Fibroblast of pulmonary artery (primary cell): ENCODE results near the gene FUT2.

Experiments used
- DNase-seq: peaks from one replicate; pipeline ENCODE4 v3.0.0-alpha.2; 2010; ENCODE audit warnings: low read depth
- H3K4me3 ChIP-seq: replicated peaks from 2 replicates; pipeline ENCODE4 v1.5.1; 2011; ENCODE audit warnings: low read depth, mild to moderate bottlenecking, control low read depth, low read length, moderate library complexity
- TF ChIP-seq, protein P1 (sequence below): IDR thresholded peaks from 2 replicates; pipeline ENCODE4 v1.5.1; 2011; ENCODE audit warnings: mild to moderate bottlenecking, control low read depth, low read length, inconsistent platforms; ENCODE audit errors: missing control alignments

FUT2 gene

GRCh38 chr19:48702701-48703100, 6.9 kb downstream of the FUT2 start:
- TF ChIP-seq, protein P1, sequence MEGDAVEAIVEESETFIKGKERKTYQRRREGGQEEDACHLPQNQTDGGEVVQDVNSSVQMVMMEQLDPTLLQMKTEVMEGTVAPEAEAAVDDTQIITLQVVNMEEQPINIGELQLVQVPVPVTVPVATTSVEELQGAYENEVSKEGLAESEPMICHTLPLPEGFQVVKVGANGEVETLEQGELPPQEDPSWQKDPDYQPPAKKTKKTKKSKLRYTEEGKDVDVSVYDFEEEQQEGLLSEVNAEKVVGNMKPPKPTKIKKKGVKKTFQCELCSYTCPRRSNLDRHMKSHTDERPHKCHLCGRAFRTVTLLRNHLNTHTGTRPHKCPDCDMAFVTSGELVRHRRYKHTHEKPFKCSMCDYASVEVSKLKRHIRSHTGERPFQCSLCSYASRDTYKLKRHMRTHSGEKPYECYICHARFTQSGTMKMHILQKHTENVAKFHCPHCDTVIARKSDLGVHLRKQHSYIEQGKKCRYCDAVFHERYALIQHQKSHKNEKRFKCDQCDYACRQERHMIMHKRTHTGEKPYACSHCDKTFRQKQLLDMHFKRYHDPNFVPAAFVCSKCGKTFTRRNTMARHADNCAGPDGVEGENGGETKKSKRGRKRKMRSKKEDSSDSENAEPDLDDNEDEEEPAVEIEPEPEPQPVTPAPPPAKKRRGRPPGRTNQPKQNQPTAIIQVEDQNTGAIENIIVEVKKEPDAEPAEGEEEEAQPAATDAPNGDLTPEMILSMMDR: no peak
- no peak for DNase-seq
- no peak overlapping the region for H3K4me3 ChIP-seq

- no peak for DNase-seq
- TF ChIP-seq, protein P1: no peak
- H3K4me3 ChIP-seq: no peak overlapping the region
Measured at GRCh38 chr19:48703316-48703715, 7.5 kb downstream of the FUT2 start.

DNA sequence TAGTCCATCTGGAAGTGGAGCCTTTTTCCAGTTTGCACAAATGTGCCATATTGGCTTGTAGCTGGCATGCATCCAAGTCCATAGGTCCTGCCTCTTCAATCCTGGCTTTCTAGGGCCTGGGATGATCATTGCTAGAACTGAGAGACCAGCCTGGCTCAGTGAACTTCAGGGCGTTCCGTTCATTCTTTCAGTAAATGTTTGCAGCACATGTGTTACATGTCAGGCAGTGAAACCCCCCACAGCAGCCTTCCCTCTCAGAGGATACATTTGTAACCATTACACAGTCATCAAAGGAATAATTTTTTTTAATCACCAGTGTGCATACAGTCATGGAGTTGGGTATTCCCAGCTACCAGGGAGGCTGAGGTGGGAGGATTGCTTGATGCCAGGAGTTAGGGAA, 9.7 kb downstream of the FUT2 start:
- TF ChIP-seq, protein P1: no peak
- DNase-seq: no peak
- no peak overlapping the region for H3K4me3 ChIP-seq

- no peak overlapping the region for H3K4me3 ChIP-seq
- no peak for DNase-seq
- TF ChIP-seq, protein P1: no peak
Measured at GRCh38 chr19:48708471-48708870, 12.7 kb downstream of the FUT2 start.

GRCh38 chr19:48711106-48711662, 15.4 kb downstream of the FUT2 start:
- TF ChIP-seq, protein P1: no peak
- no peak for DNase-seq
- H3K4me3 ChIP-seq: no peak overlapping the region

DNA sequence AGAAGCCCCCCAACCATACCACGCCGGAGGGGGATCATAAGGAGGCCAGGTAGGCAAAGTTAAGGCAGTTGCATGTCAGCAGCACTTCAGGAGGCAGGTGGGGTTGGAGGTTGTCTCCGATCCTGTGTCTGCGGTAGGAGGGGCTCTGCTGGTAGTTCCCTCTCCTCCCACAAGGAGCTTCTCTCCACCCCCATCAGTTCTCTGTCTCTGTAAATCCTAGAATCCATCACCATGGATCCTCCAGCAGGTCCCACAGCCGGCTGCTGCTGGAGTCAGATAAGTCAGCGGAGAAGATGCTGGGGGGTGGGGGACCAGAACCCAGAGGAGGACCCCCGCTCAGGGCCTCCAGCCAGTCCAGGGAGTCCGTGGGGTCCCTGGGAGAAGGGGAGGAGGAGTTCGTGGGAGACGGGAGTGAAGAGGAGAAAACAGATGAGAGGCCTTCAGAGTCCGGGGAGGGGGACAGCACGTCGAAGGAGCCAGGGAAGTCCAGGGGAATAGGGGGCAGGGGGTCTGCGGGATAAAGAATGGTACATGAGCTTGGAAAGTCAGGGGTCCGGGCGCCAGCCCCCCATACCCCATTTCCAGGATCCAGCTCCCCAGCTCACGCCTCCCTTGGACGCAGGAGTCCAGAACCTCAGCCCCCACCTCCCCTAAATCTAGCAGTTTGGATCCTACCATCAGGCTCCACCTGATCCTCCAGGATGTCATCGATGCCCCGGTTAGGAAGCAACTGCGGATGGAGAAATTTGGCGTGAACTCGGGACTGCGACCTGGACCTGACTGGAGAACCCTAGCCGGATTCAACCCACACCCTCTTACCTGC, 17.5 kb downstream of the FUT2 start:
- DNase-seq: no peak

More for the DNA sequence above, 17.5 kb downstream of the FUT2 start:
- TF ChIP-seq, protein P1: peak; percentile 31
- peak overlapping the region; percentile 79 for H3K4me3 ChIP-seq
